Measurements from ENCODE around the gene INO80D. TPM values are rescaled to one million over a fixed set of nuclear protein-coding genes. Genes with fewer than 3 reads are reported as not detected.

The INO80D gene
- total RNA-seq (2022; extraction: Qiagen RNA extraction): 1.5 to 2.1 TPM (median 1.6 TPM) in 5 replicates

GRCh38 chr2:206085742-206086445 is at the start of gene INO80D:
Gene INO80D (minus strand): TSS chr2:206086174. CDS start chr2:206063016, 23,158 bp downstream.

Other genes with a start within 250 kb of the INO80D start
- 54.7 to 71.3 TPM (median 61.9 TPM) in 5 replicates for gene NDUFS1, start 73.3 kb upstream of the INO80D start, total RNA-seq (2022; extraction: Qiagen RNA extraction)
- gene EEF1B2, start 73.7 kb upstream of the INO80D start, total RNA-seq (2022; extraction: Qiagen RNA extraction): 1,021 to 1,254 TPM (median 1,035 TPM) in 5 replicates
- 0.86 to 1.4 TPM (median 1.3 TPM) in 5 replicates for gene ZDBF2, start 188.5 kb upstream of the INO80D start, total RNA-seq (2022; extraction: Qiagen RNA extraction)

Measured in A549 treated with AZD2906 at 1 μM for 4 hours (cell line).